Superior temporal gyrus (tissue), 1 donor: ENCODE data around the gene NIPAL3.
"Not testable (repeated sequence)": the region's sequence is repeated elsewhere in the genome, so short reads cannot be mapped to it uniquely, and the experiment has no call there.

Experiments
- DNase-seq: peaks from one replicate; pipeline ENCODE4 v3.0.0-alpha.2; 2016; ENCODE audit errors: extremely low spot score

The NIPAL3 gene

GRCh38 chr1:24421502-24421901 lies 5.9 kb downstream of the NIPAL3 start:
- no peak for DNase-seq

- DNase-seq: no peak
These were observed 8.6 kb downstream of the NIPAL3 start for GRCh38 chr1:24424207-24424606.

GRCh38 chr1:24424990-24425389 lies 9.4 kb downstream of the NIPAL3 start:
- DNase-seq: no peak

GRCh38 chr1:24425441-24425840 lies 9.8 kb downstream of the NIPAL3 start:
- no peak for DNase-seq

GRCh38 chr1:24425922-24426321 lies 10.3 kb downstream of the NIPAL3 start:
- no peak for DNase-seq

- DNase-seq: no peak
These were observed 11.3 kb downstream of the NIPAL3 start for GRCh38 chr1:24426744-24427544.

- DNase-seq: no peak
These were observed 11.9 kb downstream of the NIPAL3 start for GRCh38 chr1:24427545-24427862.

GRCh38 chr1:24435782-24436365 lies 20.3 kb downstream of the NIPAL3 start:
- DNase-seq: peak; percentile 79

GRCh38 chr1:24437631-24438396 lies 22.2 kb downstream of the NIPAL3 start:
- peak; percentile 29 for DNase-seq

- peak; percentile 66 for DNase-seq
These were observed 22.9 kb downstream of the NIPAL3 start for GRCh38 chr1:24438423-24438901.

- DNase-seq: no peak
These were observed 24.8 kb downstream of the NIPAL3 start for GRCh38 chr1:24440436-24440835.

GRCh38 chr1:24441480-24441879 lies 25.9 kb downstream of the NIPAL3 start:
- DNase-seq: no peak

GRCh38 chr1:24441996-24442668 lies 26.5 kb downstream of the NIPAL3 start:
- DNase-seq: no peak

- DNase-seq: no peak
These were observed 27.2 kb downstream of the NIPAL3 start for GRCh38 chr1:24442764-24443163.

- DNase-seq: peak; percentile 78
These were observed 27.6 kb downstream of the NIPAL3 start for GRCh38 chr1:24443241-24443656.

GRCh38 chr1:24446446-24446845 lies 30.8 kb downstream of the NIPAL3 start:
- not testable (repeated sequence) for DNase-seq

GRCh38 chr1:24450316-24450715 lies 34.7 kb downstream of the NIPAL3 start:
- no peak for DNase-seq

- no peak for DNase-seq
These were observed 35.3 kb downstream of the NIPAL3 start for GRCh38 chr1:24450857-24451397.

- no peak for DNase-seq
These were observed 36.1 kb downstream of the NIPAL3 start for GRCh38 chr1:24451746-24452145.

- no peak for DNase-seq
These were observed 37.4 kb downstream of the NIPAL3 start for GRCh38 chr1:24452922-24453485.

- no peak for DNase-seq
These were observed 39.1 kb downstream of the NIPAL3 start for GRCh38 chr1:24454673-24455072.
